Measurements from ENCODE around the gene SRXN1.
"Not testable (repeated sequence)": the region's sequence is repeated elsewhere in the genome, so short reads cannot be mapped to it uniquely, and the experiment has no call there.

Gene SRXN1

DNA sequence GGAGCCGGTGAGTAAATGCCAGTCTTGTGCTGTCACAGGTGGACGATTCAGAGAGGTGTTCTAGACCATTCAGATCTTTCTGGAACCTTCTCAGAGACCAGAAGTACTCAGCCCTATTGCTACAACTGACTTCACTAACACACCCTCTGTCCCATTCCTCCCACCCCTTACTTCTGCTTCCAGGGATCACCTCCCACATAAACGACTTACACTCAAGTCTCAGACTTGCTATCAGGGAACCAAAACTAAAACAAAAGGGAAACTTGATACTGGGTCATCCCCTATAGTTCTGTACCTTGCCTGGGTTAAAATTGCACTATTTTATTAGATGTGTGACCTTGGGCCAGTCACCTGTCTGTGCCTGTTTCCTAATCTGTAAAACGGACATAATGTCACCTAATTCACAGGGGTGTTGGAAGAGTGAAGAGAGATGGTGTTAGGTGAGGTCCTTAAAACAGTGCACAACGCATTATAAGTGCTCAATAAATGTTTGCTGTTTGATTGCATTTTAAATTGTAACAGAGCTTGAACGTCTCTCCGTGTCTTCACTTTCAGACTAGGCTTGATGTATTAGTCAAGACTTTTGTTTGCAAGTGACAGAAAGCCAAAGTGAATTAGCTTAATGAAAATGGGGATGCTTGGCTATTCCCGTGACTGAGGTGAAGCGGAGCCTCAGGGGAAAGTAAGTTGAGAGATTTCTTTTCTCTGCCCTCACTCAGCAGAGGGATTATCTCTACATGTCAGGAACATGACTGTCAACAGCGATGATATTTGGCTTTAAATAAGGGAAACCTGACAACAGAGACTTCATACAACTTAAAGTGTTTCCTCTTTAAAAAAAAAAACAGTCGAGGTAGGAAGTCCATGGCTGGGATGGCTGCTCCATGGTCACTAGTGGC, 3.0 kb upstream of the SRXN1 start:
- DNase-seq (ENCODE audit: low read depth) = no peak

DNA sequence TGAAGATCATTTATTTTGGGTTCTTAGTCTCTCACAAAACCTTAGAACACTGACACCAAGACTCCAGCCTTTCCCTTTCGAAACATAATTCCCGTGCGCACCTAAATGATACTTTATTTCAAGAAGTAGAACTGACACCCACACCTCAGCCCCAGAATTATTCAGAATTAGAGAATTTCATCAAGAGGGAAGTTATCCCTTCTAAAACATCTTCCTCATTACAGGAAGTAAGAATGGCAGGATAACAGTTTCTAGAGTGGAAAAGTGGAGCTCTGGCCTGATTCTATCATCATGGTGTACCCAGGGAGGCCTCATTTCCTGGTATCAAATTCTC, 1.4 kb upstream of the SRXN1 start:
- no peak for DNase-seq (ENCODE audit: low read depth)

DNA sequence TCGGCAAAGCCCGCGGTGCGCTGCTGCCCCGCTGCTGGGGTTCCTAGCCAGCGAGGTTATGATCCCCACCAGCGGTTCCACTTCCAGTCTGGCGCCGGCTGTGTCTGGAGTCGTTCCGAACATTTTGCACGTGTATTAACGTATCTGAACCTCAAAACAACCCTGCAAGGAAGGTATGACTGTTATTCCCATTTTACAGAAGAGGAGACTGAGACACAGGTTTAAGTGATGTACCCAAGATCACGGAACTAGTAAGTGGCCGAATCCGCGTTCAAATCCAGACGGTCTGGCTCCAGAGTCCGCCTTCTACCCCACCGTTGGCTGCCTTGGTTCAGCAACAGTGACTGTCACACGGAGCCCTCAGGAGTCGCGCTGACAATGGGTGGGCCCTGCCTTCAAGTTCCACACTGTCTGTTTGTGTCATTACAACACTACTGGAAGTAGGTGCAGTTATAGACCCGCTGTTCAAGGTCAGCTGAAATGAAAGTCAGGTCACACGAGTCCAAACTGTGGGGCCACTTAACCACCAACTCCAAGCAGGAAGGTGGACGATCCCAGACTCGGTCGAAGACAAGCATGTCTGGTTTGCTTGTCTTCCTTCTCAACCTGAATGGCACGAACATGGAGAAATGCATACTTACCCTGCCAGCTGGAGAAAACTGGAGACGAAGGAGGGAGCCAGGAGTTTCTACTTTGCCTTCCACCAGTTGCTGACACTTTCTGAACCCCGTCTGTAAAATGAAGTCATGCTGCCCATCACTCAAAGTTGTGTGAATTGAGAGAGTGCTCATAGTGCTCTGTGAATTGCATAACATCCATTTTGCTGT, 803 bp upstream of the SRXN1 start:
- no peak for DNase-seq (ENCODE audit: low read depth)

DNA sequence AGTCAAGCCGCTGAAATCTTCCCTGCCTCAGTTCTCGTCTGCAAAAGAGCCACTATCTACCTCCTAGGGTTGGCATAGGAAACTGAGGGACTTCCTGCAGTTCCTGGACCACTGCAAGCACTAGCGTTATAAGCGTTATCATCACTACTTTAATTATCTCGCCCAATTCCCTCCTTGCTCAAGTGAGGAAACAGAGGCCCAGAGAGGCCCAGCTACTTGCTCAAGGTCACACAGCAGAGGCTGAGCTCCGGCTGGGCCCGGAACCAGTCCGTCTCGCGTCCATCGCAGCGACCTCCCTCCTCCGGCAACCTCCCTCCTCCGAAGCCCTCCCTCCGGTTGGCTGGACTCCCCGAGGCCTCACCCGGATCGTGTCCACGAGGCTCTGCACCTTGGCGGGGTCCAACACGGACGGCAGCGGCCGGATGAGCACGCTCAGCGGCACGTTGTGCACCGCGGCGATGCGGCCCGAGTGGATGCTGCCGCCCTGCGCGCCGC, 338 bp downstream of the SRXN1 start:
- no peak for DNase-seq (ENCODE audit: low read depth)

DNA sequence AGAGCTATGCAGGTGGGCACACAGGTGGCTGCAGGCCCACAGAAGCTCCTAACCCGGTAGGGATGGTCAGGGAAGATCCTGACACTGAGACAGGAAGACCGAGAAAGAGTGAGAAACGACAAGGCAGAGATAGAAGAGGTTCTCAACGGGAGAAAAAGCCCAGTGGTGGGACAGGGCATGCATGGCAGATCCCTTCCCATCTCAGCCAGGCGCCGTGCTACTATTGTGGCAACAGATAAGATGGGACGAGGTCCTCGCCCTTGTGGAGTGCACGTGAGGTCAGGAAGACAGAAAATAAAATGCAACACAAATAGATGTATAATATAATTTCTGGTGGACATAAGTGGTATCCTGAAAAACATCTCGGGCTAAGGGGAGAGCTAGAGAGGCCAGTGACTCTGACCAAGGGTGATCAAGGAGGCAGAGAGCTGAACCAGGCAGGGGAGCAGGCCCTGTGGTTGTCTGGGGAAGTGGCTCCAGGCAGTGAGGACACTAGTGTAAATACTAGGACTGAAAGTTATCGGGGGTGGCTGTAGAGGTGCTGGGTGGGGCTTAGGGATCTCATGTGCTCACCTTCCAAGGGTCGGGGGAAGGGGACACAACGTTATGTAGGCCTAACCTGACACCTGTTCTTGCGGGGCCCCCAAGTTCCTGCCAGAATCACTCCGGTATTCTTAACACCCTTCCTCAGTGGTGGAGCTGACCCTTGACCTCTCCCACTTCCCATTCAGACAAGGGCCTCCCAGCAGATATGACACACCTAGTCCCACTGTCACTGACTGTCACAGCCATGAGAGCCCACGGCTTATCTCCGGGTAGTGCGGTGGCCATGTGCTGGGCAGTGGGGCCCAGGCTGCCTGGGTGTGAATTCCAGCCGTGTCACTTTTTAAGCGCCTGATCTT, 1.0 kb downstream of the SRXN1 start:
- no peak for DNase-seq (ENCODE audit: low read depth)

DNA sequence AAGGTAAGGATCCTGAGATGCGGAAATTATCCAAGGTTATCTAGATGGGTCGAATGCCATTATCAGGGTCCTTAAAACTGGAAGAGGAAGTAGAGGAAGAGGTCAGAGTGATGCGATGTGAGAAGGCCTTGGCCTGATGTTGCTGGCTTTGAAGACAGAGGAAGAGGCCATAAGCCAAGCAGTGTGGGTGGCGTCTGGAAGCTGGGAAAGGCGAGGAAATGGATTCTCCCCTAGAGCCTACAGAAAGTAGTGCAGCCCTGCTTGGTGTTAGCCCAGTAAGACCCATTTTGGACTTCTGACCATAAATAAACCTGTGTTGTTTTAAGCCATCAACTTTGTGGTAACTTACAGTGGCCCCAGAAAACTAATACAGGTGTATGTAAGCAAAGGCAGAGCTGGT, 2.0 kb downstream of the SRXN1 start:
- DNase-seq (ENCODE audit: low read depth) = no peak

DNA sequence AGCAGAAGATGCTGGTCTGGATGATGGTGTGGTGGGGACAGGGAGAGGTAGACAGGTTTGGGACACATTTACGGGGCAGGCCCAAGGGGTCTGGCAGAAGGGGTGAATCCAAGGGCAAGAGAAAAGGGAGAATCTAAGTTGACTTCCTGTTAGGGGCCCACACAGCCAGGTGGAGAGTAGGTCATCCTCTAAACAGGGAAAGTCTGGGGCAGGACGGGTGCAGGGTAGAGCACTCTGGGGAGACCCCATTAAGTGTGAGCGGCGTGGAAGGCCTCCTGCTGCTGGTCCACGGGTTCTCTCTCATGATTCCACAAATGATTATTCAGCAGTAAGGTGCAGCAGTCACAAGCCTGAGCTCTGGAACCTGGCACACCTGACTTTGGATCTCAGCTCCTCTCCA, 2.7 kb downstream of the SRXN1 start:
- no peak for DNase-seq (ENCODE audit: low read depth)

DNA sequence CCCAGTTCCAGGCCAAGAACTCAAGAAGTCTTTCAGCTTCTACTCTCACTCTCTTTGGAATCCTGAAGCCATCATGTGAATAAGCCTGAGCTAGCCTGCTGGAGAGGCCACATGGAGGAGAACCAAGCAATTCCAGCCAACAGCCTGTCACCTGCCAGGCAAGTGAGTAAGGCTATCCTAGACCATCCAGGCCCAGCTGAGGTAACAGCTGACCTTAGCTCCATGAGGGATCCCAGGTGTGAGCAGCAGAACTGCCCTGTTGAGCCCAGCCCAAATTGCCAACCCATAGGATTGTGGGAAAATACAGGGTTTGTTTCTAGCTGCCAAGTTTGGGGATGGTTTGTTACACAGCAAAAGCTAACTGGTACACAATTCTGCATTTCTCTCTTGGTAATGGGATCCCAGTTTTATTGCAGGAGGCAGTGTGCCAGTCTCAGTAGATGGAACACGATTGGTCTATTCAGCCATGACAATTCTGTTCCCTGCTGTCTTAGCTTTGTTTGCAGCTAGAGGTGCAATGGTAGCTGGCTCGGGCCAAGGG, 5.5 kb downstream of the SRXN1 start:
- no peak for DNase-seq (ENCODE audit: low read depth)

DNA sequence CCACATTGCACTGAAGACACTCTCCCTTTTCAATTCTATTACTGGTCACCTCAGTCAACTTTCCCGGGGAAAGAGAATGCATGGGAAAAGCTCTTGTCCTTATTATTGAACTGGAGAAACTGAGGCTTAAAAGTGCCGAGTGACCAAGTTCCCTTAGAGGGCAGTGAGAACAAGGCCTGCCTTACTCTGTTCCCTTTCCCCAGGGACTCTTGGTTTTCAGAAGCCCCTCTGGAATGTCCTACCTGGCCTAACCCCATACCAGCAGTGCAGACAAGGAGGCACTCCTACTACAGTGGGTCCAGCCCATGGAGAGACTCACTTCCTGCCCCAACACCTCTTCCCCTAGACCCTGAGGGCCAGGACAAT, 6.1 kb downstream of the SRXN1 start:
- no peak for DNase-seq (ENCODE audit: low read depth)

DNA sequence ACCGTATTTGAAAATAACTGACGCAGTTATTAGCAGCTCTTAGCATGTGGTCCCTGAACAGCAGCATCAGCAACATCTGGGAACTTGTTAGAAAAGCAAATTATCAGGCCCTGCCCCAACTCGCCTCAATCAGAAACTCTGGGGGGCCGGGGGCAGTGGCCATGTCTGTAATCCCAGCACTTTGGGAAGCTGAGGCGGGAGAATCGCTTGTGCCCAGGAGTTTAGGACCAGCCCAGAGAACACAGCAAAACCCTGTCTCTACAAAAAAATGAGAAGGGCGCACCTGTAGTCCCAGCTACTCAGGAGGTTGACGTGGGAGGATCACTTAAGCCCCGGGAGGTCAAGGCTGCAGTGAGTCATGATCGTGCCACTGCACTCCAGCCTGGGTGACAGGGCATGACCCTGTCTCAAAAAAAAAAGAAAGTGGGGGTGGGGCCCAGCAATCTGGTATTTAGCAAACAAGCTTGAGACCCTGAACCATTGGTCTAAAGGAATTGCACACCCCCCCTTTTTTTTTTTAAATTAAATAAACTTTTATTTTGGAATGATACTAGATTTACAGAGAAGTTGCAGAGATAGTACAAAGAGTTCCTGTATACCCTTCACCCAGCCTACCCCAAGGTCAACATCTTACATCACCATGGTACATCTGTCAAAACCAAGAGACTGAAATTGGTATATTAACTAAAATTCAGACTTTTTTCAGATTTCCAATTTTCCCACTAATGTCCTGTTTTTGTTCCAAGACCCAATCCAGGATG, 6.7 kb downstream of the SRXN1 start:
- no peak for DNase-seq (ENCODE audit: low read depth)

DNA sequence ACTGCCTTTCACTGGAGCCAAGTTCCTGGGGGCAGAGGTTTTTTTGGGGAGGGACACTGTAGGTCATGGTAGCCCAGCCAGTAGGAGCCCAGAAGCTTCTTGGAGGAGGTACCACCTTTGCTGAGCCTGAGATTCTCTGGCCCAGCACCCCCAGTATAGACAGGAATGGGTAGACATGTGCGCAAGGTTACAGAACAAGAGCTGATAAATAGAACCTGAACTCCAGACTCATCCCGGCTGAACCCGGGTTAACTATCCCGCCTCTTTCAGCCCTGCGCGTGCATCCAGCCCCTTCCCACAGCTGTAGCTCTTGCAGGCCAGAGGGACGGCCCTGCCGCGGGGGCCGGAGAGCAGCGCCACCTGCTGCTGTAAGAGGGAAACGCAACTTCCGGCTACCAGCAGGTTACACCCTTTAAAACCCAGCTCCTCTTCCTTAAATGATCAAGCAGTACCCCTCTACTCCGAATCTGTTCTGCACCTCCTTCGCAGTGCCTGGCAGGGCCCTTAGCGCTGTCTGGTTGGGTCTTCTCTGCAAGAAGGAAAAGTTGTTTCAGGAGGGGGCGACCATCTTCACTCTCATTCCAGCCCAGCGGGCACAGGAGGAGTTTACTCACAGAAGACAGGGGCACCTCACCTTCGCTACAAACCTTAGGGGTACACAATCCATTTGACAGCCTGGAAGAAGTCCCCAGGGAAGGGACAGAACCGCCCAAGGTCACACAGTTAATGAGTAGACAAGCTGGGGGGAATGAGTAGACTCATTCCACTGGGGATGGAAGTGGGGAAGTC, 7.5 kb downstream of the SRXN1 start:
- DNase-seq (ENCODE audit: low read depth) = no peak

DNA sequence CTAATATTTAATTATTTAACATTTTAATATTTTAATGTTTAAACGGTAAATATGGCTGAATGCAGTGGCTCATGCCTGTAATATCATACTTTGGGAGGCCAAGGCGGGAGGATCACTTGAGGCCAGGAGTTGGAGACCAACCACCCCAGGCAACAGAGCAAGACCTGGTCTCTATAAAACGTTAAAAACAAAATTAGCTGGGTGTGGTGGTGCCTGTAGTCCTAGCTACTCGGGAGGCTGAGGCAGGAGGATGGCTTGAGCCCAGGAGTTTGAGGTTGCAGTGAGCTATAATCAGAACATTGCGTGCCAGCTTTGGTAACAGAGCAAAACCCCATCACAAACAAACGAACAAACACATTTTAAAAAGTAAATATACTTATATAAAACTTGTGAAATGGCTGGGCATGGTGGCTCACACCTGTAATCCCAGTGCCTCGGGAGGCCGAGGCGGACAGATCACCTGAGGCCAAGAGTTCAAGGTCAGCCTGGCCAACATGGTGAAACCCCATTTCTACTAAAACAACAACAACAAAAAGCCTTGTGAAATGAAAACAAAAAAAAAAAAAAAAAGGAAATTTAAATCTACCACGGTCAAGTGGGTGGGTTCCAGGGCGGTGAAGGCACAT, 8.2 kb downstream of the SRXN1 start:
- no peak for DNase-seq (ENCODE audit: low read depth)

DNA sequence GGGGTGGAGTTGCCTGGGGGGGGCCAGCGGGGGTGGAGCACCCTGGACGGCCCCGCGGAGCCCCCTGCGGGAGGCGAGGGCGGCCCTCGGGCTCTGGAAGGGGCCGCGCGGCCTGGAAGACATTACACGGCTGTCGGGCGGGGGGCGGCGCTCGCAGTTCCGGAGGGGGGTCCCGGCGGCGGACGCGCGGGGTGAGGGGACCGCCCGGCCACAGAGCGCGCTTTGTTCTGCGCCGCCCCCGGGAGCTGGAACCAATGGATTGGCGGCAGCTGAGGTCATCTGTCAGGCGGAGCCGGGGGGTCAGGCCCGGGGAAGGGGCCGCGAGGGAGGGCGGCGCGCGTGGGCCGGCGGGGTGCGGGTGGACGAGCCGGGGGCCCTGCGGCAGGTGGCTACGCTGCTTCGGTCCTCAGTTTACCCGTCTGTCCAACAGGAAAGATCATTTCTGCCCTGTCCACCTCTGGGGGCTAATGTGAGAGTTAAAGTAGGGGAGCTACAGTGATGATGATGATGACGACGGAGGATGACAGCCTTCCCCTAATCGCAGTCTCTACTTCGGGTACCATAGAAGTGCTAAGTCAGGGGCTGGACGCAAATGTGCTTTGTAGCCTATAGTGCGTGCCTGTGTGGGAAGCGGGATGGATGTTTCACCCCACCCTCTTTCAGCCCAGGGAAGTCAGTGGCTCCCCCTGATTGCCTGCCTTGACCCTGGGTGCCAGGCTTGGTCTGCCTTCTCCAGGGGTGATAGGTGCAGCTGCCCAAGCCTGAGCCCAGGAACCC, 10.4 kb downstream of the SRXN1 start:
- no peak for DNase-seq (ENCODE audit: low read depth)

DNA sequence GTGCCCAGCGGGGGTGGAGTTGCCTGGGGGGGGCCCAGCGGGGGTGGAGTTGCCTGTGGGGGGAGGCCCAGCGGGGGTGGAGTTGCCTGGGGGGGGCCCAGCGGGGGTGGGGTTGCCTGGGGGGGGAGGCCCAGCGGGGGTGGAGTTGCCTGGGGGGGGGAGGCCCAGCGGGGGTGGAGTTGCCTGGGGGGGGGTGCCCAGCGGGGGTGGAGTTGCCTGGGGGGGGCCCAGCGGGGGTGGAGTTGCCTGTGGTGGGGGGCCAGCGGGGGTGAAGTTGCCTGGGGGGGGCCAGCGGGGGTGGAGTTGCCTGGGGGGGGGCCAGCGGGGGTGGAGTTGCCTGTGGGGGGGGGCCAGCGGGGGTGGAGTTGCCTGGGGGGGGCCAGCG, 11.0 kb downstream of the SRXN1 start:
- not testable (repeated sequence) for DNase-seq (ENCODE audit: low read depth)

DNA sequence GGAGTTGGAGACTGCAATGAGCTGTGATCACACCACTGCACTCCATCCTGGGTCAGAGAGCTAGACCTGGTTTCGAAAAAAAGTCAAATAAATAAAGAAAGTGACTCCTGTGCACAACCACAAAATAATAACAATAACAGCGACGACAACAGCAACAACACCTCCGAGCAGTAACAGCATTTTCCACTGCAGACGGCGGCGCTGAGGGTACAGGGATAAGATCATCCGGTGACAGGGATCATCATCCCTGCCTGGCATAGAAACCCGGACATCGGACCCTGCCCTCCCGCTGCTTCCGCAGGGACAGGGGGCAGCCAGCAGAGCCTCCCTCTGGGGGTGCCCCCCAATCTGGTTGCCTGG, 11.5 kb downstream of the SRXN1 start:
- DNase-seq (ENCODE audit: low read depth) = no peak

DNA sequence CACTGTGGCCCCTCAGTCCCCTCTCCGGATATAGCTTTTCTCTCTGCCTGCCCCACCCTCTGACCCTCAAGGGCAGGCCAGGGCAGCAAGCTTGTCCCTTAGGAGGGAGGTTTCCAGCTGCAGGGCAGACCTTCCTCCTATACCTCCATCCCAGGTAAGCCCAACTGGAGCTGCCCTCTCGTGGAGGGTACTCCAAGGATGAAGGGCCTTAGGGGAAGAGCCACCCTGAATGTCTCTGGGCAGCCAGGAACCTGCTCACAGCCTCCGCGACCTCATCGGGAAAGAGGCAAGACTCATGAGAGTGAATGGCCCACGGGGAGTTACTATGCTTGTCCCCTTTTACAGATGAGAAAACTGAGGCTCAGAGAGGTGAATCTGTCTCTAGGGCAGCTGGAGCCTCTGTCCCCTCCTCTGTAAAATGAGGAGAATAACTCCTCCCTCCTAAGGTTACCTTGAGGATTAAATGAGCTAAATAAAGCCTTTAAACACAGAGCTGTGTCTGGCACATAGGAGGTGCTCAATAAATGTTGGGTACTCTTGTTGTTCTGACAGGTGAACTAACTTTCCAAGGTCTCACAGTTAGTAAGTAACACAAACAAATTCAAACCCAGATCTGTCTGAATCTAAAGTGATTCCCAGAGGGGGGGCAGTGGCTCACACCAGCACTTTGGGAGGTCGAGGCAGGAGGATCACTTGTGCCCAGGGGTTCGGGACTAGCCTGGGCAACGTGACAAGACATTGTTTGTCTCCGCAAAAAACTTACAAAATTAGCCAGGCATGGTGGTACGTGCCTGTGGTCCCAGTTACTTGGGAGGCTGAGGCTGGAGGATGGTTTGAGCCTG, 12.1 kb downstream of the SRXN1 start:
- DNase-seq (ENCODE audit: low read depth) = no peak

DNA sequence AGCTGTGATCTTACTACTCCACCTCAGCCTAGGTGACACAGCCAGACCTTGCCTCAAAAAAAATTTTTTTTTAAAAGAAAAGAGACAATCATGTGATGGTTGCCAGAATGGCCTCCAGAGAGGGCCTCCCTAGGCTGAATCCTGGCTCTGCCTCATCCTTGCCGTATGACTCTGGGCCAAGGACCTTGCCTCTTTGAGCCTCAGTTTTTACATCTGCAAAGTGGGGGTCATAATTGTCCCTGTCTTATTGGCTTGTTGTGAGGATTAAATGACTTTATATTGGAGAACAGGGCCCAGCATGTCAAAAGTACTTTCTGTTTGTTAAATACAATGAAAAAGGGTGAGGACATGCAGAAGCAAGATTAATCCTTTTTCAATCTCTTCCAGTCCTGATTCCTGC, 14.4 kb downstream of the SRXN1 start:
- no peak for DNase-seq (ENCODE audit: low read depth)

DNA sequence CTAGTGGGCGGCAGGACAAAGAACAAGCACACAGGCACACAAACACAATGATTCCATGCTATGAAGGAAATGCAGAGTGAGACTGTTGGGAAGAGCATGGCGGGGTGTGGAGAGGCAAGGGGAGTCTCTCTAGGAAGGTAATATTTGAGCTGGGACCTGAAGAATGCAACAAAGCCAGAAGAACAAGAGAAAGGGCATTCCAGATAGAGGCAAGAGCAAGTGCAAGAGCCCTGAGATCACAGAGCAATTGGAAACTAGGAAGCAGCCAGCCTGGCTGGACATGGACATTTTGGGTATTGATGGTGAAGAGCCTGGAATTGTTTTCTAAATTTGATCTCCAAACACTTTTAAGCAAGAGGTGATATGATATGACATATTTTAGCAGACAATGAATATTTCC, 15.4 kb downstream of the SRXN1 start:
- DNase-seq (ENCODE audit: low read depth) = no peak

Data from HS-27A (cell line).